Neural crest cell (in vitro differentiated cells): ENCODE data around the gene NLGN1. TPM values are rescaled to one million over a fixed set of nuclear protein-coding genes. Genes with fewer than 3 reads are reported as not detected.

Experiments
- DNase-seq: peaks from one replicate; pipeline ENCODE4 v3.0.0; 2021; ENCODE audit warnings: low read depth, mixed read lengths, low spot score
- H3K27ac Mint-ChIP-seq: one replicate; pipeline ENCODE4 v1.8.0; 2021; ENCODE audit warnings: mild to moderate bottlenecking, mixed read lengths; ENCODE audit not compliant: unreplicated experiment
- H3K27me3 Mint-ChIP-seq: 2 replicates; pipeline ENCODE4 v1.8.0; 2021; ENCODE audit warnings: low read depth, mild to moderate bottlenecking, mixed read lengths
- H3K36me3 Mint-ChIP-seq: 2 replicates; pipeline ENCODE4 v1.8.0; 2021; ENCODE audit warnings: low read depth, mild to moderate bottlenecking, mixed read lengths
- H3K4me1 Mint-ChIP-seq: 2 replicates; pipeline ENCODE4 v1.8.0; 2021; ENCODE audit warnings: mixed read lengths
- H3K4me3 Mint-ChIP-seq: one replicate; pipeline ENCODE4 v1.8.0; 2021; ENCODE audit warnings: mild to moderate bottlenecking, mixed read lengths
- H3K9me3 Mint-ChIP-seq: 2 replicates; pipeline ENCODE4 v1.8.0; 2021; ENCODE audit warnings: mixed read lengths
- CTCF ChIP-seq: fragments of 200-600 bp; sonication (generic); conservative IDR thresholded peaks from 2 replicates; pipeline ENCODE4 v1.5.0; 2021; ENCODE audit warnings: antibody characterized with exemption, mild to moderate bottlenecking
- total RNA-seq: library from RNA; stranded (reverse); gene quantifications from 2 replicates; pipeline ENCODE4 v1.2.1, GENCODE V29; 2021

The NLGN1 gene
- total RNA-seq, 1 donor from 2014 or later, result 20.0 TPM

GRCh38 chr3:174215456-174215855 is 817.9 kb downstream of the NLGN1 start:
- H3K4me1 Mint-ChIP-seq, result no peaks in the 10 kb centered on the region
- no peaks in the 10 kb centered on the region for H3K27me3 Mint-ChIP-seq
- peaks cover 2% of the 10 kb centered on the region for H3K36me3 Mint-ChIP-seq
- peaks cover 1% of the 10 kb centered on the region for H3K9me3 Mint-ChIP-seq
- no peak overlapping the region for H3K27ac Mint-ChIP-seq
- no peak for DNase-seq
- H3K4me3 Mint-ChIP-seq, result no peak overlapping the region
- TF ChIP-seq CTCF, result no peak

- H3K27ac Mint-ChIP-seq, result no peak overlapping the region
- no peaks in the 10 kb centered on the region for H3K27me3 Mint-ChIP-seq
Observed at GRCh38 chr3:174216019-174216418, 818.5 kb downstream of the NLGN1 start.

DNA sequence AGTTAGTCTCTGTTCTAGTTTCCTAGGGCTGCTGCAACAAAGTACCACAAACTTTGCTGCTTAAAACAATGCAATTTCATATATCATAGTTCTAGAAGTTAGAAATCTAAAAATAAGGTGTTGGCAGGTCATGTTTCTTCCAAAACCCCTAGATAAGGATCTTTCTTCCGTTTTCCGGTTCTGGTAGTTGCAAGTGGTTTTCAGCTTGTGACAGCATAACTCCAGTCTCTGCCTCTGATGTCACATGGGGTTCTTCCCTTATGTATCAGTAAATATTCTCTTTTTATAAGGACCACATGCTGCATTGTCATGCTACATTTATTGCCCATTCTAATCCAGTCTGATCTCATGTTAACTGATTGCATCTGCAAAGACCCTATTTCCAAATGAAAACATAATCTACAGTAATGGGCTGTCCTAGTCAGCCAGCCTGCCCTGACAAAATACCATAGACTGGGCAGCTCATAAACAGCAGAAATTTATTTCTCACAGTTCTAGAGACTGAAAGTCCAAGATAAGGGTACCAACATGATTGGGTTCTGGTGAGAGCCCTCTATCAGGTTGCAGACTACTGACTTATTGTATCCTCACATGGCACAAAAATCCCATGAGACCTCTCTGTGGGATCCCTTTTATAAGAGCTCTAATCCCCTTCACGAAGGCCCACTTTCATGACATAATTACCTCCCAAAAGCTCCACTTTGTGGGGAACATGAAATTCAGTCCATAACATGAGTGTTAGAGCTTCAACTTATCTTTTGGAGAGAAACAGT is 819.6 kb downstream of the NLGN1 start:
- no peak for TF ChIP-seq CTCF
- H3K36me3 Mint-ChIP-seq, result peaks cover 2% of the 10 kb centered on the region
- no peaks in the 10 kb centered on the region for H3K4me1 Mint-ChIP-seq
- H3K27ac Mint-ChIP-seq, result no peak overlapping the region
- DNase-seq, result no peak
- H3K9me3 Mint-ChIP-seq, result no peaks in the 10 kb centered on the region
- no peak overlapping the region for H3K4me3 Mint-ChIP-seq
- H3K27me3 Mint-ChIP-seq, result no peaks in the 10 kb centered on the region

More at GRCh38 chr3:174216019-174216418, 818.5 kb downstream of the NLGN1 start:
- no peak for DNase-seq
- Mint-ChIP-seq H3K9me3 (no peaks in the 10 kb centered on the region), H3K36me3 (peaks cover 2% of the 10 kb centered on the region), H3K4me1 (no peaks in the 10 kb centered on the region), H3K4me3 (no peak overlapping the region)
- TF ChIP-seq CTCF, result no peak

- no peak for DNase-seq
- Mint-ChIP-seq H3K9me3 (no peaks in the 10 kb centered on the region), H3K36me3 (no peaks in the 10 kb centered on the region), H3K4me3 (no peak overlapping the region), H3K27me3 (no peaks in the 10 kb centered on the region), H3K27ac (no peak overlapping the region), H3K4me1 (no peaks in the 10 kb centered on the region)
- TF ChIP-seq CTCF, result no peak
Observed at GRCh38 chr3:174218016-174218415, 820.5 kb downstream of the NLGN1 start.

DNA sequence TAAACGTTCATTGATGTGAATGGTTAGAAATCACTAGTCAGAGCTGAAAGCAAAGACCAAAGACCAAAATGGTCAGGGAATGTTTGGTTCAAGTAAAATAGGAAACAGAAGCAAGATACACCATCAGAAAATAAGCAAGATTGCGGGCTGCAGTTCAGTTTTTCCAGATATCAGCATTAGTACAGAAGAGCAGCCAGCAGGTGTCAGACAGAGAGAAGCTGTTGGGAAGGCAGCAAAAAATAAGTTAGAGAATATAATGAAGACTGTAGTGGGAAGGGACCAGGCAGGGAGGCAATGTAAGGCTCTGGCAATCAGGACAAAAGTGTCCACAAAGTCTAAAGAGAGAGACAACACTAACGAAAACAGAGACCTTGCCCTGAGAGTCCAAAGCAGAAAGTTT is 822.2 kb downstream of the NLGN1 start:
- Mint-ChIP-seq H3K27ac (no peak overlapping the region), H3K4me1 (no peaks in the 10 kb centered on the region), H3K27me3 (no peaks in the 10 kb centered on the region), H3K4me3 (no peak overlapping the region), H3K9me3 (no peaks in the 10 kb centered on the region), H3K36me3 (no peaks in the 10 kb centered on the region)
- no peak for TF ChIP-seq CTCF
- DNase-seq, result no peak
